ENCODE data around the gene POLR1A. TPM values are rescaled to one million over a fixed set of nuclear protein-coding genes. Genes with fewer than 3 reads are reported as not detected.

POLR1A gene
- total RNA-seq, 1 donor from 2014 or later, result 43.6 TPM

DNA sequence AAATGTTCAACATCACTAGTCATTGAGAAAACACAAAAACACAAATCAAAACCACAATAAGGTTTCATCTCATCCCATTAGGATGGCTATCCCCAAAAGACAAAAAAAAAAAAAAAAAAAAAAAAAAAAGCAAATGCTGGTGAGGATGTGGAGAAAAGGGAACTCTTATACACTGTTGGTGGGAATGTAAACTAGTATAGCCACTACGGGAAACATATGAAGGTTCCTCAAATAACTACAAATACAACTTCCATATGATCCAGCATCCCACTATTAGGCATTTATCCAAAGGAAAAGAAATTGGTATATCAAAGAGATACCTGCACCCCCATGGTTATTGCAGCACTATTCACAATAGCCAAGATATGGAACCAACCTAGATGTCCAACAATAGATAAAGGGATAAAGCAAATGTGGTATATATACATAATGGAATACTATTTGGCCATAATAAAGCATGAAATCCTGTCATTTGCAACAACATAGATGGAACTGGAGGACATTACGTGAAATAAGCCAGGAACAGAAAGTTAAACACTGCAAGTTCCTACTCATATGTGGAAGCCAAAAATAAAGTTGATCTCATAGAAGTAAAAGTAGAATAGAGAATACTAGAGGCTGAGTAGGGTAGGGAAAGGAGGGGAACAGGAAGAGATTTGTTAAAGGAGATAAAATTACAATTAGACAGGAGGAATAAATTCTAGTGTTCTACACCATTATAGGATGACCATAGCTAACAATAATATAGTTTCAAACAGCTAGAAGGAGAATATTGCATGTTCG is 8.4 kb downstream of the POLR1A start:
- DNase-seq (ENCODE audit: low spot score), result no peak

DNA sequence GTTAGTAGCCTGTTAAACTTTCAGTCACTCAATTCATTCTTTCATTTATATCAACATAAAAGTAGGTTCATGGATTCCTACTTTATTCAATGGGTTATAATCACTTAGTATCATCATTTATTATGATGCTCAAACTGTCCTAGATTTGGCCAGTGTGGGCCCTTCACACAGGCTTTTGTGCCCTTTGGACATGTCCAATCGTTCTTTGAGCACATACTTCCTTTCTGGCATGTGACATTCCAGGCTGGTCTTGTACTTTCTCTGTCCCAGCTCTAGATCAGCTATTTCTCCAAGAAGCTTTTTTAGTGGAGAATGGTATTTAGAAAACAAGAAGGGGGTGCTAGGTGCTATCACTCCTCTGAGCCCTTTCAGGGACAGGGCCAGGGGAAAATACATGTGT is 11.5 kb downstream of the POLR1A start:
- no peak for DNase-seq (ENCODE audit: low spot score)

DNA sequence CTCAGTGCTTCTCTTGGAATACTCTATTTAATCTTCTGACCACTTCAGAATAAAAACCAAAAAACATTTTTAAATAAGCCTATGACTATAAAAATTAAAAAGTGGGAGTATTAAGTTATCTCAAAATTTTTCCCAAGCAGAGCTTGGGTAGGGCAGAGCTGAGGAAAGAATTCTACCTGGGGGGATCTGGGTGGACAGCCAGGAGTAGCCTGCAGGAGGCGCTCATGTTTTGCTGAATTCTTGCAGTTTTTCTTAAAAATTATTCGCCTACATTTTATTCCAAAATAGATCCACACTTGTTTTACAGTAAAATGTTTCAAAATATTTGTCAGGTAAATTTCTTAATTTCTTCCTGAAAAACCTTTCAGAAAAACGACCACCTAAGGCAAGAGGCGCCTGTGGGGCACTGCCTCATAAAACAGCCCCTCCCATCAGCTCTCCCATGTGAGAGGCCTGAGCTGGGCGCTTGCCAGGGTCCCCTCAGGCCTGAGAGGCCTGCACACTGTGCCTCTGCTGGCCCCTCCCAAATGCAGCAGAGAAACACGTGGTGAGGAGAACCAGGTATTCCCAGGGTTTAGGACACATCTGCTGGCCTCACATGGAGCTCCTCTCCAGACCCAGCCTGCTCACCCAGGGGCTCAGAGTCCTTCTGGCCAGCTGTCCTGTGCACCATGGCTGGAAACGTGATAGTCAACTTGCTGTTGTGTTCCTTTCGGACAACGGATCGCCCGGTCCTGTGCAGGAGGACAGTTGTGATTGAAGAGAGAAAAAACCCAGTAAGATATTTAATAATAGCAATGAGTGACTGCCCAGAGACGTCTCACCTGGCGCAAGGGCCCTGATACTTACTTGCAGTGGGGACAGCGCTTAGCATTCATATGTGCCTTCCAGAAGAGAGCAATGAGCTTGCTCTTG is 17.5 kb downstream of the POLR1A start:
- DNase-seq (ENCODE audit: low spot score), result no peak

DNA sequence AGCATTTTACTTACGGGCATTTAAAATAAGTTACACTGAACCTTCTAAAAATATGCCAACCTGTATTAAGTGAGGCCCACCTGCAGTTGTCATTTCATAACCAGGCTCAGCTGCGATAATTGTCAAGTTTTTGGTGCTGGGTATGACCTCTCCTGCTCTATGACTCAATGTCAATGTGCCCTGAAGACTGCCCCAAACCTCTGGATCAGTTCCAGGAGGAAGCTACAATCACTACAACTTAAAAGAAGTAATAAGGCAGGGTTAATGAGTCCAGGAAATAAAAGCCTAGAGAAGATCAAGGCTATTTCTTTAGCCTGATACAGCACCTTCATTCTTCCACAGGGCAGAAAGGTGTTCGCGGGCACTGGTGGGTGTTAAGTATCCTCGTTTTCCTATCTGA is 22.9 kb downstream of the POLR1A start:
- no peak for DNase-seq (ENCODE audit: low spot score)

DNA sequence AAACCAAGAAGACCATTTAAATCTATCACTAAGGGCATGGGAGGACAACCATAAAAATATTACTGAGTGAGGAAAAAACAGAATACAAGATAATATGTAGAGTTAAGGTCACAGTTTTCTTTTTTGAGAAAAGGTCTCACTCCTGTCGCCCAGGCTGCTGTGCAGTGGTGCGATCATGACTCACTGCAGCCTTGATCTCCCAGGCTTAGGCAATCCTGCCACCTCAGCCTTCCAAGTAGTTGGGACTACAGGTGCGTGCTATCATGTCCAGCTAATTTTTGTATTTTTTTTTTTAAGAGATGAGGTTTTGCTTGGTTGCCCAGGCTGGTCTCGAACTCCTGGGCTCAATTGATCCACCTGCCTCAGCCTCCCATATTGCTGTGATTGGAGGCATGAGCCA is 24.0 kb downstream of the POLR1A start:
- no peak for DNase-seq (ENCODE audit: low spot score)

DNA sequence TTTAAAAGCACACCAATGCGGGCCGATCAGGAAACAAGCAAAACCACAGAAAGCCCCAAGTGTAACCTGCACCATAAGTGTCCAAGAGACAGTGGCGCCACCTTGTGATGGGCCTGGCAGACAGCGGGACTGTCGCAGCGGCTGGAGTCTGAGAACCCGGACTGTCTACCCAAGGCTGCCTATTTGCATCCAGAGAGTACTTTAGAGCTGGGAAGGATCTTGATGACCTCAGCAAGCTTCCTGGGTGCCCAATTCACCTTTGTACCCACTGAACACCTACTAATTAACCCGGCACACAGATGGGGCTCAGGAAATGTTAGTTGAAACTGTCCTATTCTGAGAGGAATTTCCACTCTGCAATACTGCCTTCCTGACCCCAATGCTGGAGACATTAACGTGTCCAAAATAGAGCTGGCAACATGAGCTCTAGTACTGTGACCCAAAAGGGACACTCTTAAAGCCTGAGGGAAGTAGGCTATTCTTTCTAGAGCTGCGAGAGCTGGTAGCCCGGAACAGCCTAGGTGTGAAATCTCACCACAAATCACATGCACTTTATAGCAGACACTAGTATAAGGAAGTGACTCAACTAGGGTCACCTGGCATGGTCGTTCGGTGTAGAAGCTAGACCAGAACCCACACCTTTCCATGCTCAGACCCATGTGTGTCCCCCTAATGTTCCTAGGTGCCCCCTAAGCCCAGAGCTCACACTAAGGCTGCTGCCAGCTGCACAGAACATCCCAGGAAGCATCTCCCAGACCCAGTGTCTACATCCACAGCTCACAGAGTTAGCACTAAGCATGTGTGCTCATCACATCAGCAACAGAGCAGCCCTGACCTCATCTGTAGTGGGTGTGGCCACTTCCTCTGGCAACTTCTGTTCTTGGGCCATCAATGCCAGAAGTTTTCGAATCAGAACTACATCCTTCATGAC is 25.4 kb downstream of the POLR1A start:
- DNase-seq (ENCODE audit: low spot score), result peak; percentile 93

DNA sequence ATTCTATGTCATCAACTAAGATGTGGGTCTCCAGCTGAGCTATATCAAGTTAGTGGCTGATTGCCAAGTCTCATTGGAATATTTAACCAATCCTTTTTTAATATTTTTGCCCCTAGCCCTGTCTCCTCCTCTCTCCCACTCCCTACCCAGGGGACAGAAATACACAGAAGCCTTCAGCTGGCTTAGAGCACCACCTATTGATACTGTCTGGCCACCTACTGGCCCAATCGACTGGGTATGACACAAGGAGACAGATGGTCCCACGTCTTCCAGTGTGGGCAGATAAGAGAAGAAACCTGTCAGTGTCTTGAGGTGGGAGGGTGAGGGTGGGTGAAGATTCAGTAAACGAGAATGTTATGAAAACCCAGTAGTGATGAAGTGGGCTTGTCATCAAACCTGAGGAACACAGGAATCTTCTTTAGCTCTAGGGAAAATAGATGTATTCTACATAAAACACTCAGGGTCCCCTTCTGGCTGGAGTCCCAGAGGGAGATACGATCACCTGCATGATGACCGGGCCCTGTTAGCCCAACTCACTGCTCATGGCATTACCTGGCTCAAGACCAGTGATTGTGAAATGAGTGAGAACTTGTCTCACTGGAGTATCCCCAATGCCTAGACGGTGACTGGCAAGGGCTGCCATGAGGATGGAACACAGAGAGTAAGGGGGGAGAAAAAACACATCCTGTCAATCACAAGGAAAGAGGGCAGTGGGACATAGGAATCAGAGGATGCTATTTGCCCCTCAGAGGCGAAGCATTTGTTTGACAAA is 26.7 kb downstream of the POLR1A start:
- DNase-seq (ENCODE audit: low spot score), result no peak

DNA sequence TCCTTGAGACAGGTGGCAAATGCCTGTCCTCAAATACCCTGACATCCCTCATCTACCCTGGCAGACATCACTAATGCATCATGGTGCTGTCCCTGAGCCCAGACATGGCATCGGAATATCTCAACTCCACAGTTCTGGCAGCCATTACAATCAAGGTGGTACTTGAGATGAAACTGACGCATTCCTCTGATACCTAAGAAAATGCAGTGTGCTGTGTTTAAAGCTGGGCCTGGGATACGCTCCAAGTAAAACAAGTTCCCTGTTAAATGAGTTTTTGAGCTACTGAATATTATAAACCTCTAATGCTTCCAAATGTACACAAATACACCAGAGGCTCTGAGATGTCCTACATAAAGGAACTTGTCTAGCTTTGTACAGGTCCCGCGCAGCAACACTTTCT is 29.8 kb downstream of the POLR1A start:
- DNase-seq (ENCODE audit: low spot score), result no peak

DNA sequence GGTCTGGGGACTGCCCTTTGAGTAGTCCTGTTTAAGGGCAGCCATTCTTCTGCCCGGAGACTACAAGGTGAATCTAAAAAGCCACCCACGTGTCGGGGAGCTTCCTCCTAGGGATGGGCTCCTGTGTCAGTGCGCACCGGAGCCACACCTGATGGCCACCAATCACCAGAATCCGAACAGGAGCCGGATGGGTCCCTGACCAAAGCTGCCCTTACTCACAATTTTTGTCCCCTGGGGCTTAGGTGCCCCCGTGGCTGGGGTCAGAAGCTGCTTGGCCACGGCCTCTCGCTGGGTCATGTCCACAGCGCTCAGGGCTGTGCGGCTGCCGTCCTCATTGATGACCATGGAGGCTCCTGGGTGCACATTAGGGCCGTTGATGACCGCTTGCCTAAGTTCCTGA is 30.9 kb downstream of the POLR1A start:
- DNase-seq (ENCODE audit: low spot score), result no peak

DNA sequence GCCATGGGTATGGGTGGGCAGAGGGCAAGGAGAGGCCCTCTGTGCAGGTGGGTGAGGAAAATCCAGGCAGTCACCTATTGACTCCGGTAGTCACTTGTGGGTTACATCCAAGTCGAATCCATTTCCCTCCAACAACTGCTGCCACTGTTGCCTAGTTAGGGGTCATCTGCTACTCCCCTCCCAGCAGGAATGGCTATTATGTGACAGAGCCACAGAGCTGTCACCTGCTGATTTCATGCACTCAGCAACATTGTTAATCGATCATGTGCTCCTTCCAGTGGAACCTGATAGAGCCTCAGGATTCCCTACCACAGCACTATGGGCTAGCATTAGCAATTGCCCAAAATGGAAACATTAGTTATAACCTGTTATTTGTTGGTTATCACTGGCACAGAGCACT is 31.4 kb downstream of the POLR1A start:
- no peak for DNase-seq (ENCODE audit: low spot score)

DNA sequence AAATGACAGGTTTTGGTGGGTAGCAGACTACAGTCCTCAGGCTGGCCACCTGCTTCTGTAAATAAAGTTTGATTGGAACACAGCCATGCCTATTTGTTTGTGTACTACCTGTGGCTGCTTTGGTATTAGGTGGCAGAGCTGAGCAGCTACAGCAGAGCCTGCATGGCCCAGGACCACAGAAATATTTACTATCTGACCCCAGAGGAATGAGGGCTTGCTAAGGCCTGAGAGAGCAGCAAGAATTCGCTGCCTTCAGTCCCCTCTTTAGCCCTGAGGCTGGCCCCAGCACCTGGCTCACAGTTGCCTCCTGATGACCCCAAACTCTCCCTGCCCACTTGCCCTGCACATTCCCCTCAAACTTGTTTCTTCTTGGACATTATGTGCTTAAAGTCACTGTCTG is 32.5 kb downstream of the POLR1A start:
- DNase-seq (ENCODE audit: low spot score), result peak; percentile 68

DNA sequence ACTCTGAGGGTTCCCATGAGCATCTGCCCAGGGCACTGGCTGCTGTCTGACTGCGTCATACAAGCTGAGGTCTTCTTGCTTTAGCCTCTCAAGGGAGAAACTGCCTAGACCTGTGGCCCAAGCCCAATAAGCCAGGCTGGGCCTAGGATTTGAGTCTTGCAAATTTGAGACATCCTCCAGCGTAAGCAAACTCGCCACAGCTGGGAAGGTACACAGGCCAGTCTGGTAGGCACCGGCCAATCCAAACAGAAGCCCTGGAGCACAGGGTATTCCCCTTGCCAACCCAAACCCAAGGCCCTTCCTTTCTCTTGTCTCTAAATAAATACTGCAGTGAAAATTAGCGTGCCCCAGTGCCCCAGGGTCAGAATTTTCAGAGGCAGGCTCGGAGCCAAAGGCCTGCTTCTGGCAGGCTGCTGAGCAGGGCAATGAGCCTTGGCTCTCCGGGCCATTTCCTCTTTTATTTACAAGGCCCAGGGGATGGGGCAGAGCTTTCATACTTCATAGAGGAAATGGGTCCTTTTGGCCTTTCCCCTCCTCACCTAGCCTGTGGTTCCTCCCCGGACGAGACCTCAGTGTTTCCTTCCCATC is 33.3 kb downstream of the POLR1A start:
- peak; percentile 89 for DNase-seq (ENCODE audit: low spot score)

DNA sequence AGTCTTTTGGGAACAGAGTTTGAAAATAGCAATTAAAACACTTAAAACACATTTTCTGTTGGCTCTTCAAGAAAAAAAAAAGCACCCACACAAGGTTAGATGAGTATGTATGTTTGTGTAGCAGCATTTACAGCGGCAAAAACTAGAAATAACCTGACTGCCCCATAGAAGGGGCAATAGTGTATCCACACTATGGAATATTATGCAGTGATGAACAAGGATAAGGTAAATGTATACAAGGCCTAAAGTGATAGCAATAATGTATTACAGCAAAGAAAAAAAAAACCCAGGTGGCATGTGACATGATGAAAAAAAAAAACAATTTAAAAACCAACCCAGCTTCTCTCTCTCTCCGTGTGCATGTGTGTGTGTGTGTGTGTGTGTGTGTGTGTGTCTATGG is 34.8 kb downstream of the POLR1A start:
- DNase-seq (ENCODE audit: low spot score), result no peak

DNA sequence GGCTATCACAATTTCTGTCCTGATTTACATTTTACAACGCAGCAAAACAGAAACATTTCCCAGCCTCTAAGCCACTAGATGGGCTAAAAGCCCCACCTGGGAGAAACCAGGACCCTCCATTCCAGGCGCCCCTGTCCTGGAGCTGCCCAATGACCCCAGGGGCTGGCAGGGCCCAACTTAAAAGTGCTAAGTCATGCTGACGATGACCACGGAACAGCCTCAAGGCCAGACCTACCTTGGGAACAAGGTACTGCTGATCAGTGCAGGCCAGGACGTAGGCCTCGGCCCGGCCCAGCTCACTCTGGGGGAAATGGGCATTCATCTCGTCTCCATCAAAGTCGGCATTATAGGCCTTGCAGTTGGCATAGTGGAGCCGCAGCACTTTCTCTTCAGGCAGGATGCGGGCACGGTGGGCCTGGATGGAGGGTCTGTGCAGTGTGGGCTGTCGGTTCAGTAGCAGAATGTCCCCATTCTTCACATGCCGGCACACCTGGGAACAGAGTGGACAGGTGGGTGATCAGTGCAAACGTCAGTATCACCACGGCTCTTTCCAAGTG is 35.8 kb downstream of the POLR1A start:
- DNase-seq (ENCODE audit: low spot score), result peak; percentile 84

DNA sequence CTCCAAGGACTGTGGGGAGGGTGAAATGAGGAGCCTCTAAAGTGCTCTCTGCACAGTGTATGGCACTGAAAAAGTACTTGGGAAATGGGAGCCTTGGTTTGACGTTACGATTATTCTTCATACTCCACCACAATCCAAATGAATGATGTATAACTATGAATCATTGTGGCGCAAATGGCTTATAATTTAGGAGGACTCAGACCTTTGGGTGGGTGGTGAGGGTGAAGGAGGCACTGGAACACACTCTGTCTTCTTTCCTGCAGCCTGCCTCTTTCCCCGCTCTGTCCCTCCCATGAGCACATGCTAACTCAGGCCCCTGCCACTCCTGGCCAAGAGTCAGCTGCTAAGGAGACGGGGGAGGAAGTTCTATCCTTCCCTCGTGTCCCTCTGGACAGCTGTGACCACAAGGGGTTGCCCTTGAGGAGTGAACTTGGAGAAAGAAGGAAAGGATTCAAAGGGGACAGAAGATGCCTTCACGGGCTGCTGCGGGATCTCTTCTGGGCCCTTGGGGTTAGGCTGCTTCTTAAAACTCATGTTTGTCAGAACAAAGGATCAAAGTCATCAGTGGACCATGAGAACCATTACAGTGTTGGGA is 36.5 kb downstream of the POLR1A start:
- DNase-seq (ENCODE audit: low spot score), result peak; percentile 14

DNA sequence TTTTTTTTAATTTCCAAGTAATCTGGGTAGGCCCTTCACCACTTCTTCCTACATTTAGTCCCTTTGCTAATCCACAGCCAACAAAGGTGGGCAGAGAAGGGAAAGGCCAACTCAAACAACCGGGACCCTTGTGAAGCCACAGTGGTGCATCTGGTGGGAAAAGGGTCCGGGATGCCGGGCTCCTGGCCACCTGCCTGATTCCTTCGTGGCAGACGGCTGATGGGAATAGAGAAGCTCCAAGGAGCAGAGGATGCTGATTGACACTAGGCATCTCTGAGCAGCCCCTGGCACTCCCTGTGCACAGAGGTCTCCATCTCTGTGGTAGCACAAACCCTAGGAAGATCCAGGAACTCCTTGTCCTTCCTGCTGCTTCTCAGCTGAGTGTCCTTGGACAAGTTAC is 37.0 kb downstream of the POLR1A start:
- peak; percentile 74 for DNase-seq (ENCODE audit: low spot score)

DNA sequence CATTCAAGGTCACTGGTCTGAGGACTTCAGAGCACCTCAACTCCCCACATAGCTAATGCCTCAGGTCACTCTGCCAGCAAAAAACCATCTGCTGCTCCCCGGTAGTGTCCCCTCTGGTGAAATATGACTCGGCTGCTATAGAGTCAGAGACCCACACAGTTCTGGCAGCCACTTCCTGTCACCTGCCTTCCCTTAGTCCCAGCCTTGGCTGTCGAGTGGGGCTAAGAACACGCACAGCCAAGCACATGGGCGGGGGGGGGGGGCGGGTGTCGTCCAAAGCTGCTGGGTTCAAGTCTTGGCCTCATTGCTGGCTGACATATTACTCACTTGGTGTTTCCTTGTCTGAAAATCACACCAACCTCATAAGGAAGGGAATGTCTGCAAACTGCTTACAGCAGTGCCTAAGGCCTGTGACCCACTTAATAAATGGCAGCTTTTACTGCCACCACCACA is 37.5 kb downstream of the POLR1A start:
- DNase-seq (ENCODE audit: low spot score), result peak; percentile 6

DNA sequence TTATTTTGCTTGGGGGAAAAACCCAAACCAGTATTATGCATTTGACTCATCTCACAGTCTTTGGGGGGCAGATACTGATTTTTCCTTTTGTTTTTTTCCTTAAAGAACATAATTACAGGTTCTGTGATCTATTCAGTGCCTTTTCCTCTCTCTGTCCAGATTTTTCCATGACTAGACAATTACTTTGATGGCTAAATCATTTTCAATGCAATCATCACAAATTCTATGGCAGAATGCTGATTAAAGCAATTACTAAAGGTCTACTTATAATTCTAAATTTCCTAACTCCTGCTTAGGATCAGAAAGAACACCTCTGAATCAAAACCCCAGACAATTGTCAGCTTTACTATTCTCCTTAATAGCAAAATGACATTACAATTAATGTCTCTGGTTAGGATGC is 38.8 kb downstream of the POLR1A start:
- DNase-seq (ENCODE audit: low spot score), result no peak

DNA sequence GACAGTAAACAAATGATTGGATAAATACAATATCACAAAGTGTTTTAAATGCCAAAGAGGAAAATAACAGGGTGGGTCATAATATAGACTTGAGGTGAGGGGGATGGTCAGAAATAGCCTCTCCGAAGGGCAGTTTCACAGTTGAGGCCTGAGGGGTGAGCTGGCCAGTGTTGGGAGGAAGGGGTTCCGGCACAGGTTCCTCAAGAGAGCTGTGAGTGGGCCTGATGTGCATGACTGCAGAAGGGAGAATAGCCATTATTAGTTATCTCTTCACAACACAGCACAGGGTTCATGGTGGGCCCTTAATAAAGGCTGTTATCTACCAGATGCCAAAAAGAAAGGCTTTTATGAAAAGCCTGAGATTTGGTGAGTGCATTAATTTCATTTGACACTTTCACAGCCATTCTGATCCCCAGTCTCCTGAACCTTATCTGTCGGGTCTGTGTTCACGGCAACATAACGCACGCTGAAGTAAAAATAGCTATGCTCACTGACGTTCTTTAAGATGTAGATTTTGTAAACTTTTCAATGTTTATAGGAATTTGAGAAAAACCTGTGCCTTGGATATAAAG is 39.6 kb downstream of the POLR1A start:
- DNase-seq (ENCODE audit: low spot score), result peak; percentile 18
